Choroid plexus epithelial cell (primary cell): ENCODE data around the gene PACS1.
A peak's percentile ranks its signal among the peaks of the same experiment; 100 is the strongest.
"Not testable (repeated sequence)": the region's sequence is repeated elsewhere in the genome, so short reads cannot be mapped to it uniquely, and the experiment has no call there.

Source experiments
- DNase-seq: peaks from one replicate; pipeline ENCODE4 v3.0.0-alpha.2; 2010; ENCODE audit warnings: low read depth
- H3K4me3 ChIP-seq: 2 replicates; pipeline ENCODE4 v1.5.1; 2011; ENCODE audit warnings: low read depth, mild to moderate bottlenecking, control low read depth, low read length, moderate library complexity
- TF ChIP-seq, protein P1 (sequence below): conservative IDR thresholded peaks from 2 replicates; pipeline ENCODE4 v1.5.1; 2011; ENCODE audit warnings: low read depth, mild to moderate bottlenecking, control low read depth, inconsistent platforms, low read length, moderate library complexity

The PACS1 gene

DNA sequence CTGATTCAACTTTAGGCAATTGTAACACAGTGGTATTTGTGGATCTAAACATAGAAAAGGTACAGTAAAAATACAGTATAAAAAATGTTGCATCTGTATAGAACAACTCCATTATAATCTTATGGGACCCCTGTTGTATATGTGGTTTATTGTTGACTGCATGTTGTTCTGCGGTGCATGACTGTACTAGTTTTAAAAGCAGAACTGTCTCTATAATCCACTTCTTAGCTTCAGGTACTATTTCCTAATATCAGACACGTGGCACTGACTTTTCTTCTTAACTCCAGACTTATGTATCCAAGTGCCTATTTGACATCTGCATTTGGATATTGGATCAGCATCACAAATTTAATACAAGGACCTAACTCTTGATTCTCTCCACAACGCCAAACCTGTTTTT, 41.1 kb downstream of the PACS1 start:
- TF ChIP-seq, protein P1, sequence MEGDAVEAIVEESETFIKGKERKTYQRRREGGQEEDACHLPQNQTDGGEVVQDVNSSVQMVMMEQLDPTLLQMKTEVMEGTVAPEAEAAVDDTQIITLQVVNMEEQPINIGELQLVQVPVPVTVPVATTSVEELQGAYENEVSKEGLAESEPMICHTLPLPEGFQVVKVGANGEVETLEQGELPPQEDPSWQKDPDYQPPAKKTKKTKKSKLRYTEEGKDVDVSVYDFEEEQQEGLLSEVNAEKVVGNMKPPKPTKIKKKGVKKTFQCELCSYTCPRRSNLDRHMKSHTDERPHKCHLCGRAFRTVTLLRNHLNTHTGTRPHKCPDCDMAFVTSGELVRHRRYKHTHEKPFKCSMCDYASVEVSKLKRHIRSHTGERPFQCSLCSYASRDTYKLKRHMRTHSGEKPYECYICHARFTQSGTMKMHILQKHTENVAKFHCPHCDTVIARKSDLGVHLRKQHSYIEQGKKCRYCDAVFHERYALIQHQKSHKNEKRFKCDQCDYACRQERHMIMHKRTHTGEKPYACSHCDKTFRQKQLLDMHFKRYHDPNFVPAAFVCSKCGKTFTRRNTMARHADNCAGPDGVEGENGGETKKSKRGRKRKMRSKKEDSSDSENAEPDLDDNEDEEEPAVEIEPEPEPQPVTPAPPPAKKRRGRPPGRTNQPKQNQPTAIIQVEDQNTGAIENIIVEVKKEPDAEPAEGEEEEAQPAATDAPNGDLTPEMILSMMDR: no peak
- H3K4me3 ChIP-seq: no peak overlapping the region
- DNase-seq: no peak

GRCh38 chr11:66112041-66112491, 42.0 kb downstream of the PACS1 start:
- TF ChIP-seq, protein P1: no peak
- DNase-seq: peak; percentile 36
- no peak overlapping the region for H3K4me3 ChIP-seq

DNA sequence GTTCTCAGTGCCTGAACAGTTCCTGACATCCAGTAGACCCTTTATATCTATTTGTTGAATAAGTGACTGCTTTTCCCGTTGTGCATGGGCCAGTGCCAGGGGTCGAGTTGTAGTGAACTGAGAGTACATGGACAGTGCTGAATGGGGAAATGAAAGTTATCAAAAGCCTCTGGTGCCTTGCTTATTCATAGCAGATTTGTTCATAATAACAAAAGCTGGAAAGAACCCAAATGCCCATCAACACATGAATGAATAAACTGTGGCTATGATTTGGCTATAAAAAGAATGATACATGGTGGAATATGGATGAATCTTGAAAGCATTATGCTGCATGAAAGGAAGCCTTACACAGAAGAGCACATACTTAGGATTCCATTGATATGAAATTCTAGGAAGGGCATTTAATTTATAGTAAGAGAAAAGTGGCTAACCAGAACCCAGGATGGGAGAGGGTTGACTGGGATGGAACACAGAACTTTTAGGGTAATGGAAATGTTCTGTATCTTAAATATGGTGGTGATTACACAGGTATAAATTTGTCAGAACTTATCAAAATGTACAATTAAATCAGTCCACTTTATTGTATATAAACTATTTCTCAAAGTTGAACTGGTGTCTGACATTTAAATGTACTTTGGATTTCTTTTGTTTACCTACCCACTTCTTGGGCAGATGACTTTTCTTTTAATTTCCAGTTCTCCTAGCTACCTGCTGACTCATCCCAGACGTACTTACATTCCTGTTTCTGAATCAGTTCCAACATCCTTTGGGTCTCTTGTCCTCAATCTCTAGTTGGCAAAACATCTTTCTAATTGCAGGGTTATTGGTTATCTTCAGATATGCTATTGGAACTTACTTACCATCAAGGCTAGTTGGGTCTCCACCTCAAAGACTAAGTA, 42.8 kb downstream of the PACS1 start:
- peak; percentile 91 for DNase-seq
- TF ChIP-seq, protein P1: no peak
- no peak overlapping the region for H3K4me3 ChIP-seq

DNA sequence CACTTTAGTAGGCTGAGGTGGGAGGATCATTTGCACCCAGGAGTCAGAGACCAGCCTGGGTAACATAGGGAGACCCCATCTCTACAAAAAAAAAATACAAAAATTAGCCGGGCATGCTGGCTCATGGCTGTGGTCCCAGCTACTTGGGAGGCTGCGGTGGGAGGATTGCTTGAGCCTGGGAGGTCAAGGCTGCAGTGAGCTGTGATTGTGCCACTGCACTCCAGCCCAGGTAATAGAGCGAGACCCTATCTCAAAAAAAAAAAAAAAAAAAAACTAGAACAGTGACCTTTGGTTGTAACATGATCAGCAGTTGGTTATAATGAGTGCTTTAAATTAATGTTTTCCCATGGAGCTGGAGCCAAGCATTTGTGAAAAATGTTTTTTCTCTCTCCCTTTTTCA, 44.9 kb downstream of the PACS1 start:
- H3K4me3 ChIP-seq, DNase-seq: not testable (repeated sequence)

GRCh38 chr11:66115638-66116301, 45.7 kb downstream of the PACS1 start:
- TF ChIP-seq, protein P1: no peak
- DNase-seq: no peak
- peak overlapping the region; percentile 6 for H3K4me3 ChIP-seq

DNA sequence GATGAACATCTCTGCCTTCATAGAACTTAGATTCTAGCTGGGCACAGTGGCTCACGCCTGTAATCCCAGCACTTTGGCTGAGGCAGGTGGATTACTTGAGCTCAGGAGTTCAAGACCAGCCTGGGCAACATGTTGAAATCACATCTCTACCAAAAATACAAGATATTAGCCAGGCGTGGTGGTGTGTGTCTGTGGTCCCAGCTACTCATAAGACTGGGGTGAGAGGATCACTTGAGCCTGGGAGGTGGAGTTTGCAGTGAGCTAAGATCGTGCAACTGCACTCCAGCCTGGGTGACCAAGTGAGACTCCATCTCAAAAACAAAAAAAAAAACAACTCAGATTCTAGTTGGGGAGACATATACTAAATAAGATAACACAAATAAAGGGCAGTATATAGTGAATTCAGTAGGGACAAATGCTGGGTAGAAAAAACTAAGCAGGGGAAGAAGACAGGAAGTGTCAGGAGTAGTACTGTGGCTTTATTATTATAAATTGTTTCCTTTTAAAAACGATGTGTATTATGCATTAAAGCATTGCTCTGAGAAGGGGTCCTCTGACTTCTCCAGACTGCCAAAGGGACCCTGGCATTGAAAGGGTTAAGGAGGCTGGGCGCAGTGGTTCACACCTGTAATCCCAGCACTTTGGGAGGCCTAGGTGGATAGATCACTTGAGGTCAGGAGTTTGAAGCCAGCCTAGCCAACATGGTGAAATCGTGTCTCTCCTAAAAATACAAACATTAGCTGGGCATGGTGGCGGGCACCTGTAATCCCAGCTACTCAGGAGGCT, 46.7 kb downstream of the PACS1 start:
- TF ChIP-seq, protein P1: no peak
- no peak for DNase-seq
- no peak overlapping the region for H3K4me3 ChIP-seq

DNA sequence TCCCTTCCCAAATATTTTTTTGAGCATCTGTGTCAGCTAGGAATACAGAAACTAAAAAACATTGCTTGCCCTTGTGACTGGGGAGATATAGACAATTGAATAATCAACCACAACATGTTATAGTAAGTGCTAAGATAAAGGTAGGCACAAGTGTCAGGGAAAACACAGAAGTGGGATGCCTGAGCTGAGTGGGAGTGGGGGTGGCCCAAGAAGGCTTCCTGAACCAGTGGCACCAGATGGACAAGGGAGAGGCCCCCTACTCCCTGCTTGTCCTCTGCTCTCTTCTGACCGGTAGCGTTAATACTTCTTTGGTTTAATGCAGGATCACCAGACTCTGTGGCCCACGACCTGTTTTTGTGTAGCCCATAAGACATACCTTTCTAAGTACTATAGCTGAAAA, 48.8 kb downstream of the PACS1 start:
- H3K4me3 ChIP-seq: no peak overlapping the region
- DNase-seq: no peak
- TF ChIP-seq, protein P1: no peak
